HG03103 (cell line): Measurements from ENCODE around the gene RNU2-63P.
"Not testable (repeated sequence)": the region's sequence is repeated elsewhere in the genome, so short reads cannot be mapped to it uniquely, and the experiment has no call there.

Source experiments
- ATAC-seq: cut with Tn5 transposase; IDR thresholded peaks from one replicate; pipeline ENCODE4 v1.9.1; 2021; ENCODE audit warnings: low read depth; ENCODE audit not compliant: unreplicated experiment

The RNU2-63P gene

DNA sequence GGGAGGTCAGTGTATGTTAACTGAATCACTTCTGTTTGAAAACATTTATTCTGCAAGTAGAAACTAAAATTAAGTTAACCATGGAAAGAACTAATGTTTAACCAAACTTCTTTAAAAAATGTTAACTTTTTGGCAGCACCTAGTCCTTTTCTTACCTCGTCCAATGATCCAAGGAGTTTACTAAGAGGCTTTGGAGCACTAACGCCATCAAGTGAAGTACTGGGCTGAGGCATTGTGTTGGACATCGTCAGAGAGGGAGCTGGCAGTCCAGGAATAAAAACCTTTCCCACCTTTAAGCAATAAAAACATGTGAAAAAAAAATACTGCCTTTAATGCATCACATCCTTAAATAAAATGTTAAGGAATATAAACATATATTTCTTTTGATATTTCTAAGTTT, 23.8 kb downstream of the RNU2-63P start:
- not testable (repeated sequence) for ATAC-seq

DNA sequence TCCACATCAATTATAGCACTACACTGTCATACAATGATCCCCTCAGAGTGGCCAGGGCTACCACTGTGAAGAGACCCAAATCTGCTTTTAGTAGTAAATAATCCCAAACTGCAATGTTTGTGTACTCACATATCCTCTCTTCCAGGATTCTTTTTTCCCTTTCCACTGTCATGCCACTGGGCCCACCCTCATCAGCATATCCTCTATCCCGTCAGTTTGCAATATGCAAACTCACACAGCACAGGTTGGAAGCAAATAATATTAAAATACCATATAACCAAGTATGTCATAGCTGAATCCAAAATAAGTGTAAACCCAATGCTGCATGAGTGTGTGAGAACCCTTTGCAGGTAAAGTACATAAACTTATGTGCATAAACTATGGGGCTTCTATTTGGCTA, 28.9 kb downstream of the RNU2-63P start:
- not testable (repeated sequence) for ATAC-seq

DNA sequence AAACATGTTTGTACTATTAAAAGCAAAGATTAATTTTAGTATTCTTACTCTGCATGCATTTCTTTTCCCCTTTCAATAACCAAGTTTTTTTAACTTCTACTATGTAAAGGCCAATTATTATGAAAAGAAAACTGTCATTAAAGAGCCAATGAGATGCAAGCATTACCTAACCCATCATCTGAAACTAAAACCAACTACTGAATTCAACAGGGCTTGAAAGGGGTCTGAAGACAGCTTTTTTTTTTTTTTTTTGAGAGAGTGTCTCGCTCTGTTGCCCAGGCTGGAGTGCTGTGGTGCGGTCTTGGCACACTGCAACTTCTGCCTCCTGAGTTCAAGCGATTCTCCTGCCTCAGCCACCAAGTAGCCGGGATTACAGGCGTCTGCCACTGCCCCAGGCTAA, 30.4 kb downstream of the RNU2-63P start:
- ATAC-seq: not testable (repeated sequence)

DNA sequence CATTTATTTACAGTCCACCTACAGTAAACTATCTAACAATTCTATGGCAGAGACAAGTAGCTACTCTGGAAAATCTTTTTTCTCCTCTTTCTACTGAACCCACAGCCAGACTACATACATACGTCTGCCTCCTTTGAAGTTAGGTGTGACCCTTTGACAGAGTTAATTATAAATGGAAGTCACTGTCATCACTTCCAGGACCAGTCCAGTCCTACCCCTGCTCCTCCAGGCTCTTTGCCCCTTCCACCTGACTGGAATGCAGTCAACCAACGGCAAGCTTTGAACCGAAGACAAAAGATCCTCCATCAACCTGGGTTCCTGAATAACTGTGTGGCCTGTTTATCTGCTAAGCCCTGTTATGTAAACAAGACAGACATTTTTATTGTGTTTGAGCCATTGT, 35.2 kb downstream of the RNU2-63P start:
- ATAC-seq: not testable (repeated sequence)

DNA sequence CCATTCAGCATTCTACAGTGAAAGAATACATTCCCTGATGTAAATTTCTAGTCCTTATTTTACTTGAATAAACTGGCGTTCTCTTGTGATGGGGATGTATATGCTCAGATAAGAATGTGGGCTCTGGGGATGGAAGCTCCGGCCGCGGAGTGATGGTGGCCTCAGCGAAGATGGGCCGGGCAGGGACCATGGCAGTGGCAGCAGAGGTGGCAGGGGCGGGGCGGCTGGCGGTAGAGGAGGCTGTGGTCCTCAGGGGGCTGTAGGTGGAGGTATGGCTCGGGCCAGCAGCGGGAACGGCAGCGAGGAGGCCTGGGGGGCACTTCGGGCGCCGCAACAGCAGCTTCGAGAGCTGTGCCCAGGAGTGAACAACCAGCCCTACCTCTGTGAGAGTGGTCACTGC, 44.0 kb downstream of the RNU2-63P start:
- ATAC-seq: not testable (repeated sequence)
